Progenitor cell of endocrine pancreas (in vitro differentiated cells): ENCODE data around the gene PLAAT3. TPM values are rescaled to one million over a fixed set of nuclear protein-coding genes. Genes with fewer than 3 reads are reported as not detected.
"Not testable (repeated sequence)": the region's sequence is repeated elsewhere in the genome, so short reads cannot be mapped to it uniquely, and the experiment has no call there.

ENCODE experiments used
- DNase-seq: peaks from one replicate; pipeline ENCODE4 v3.0.0; 2021; ENCODE audit warnings: low spot score; ENCODE audit not compliant: unreplicated experiment
- H3K27ac Mint-ChIP-seq: 2 replicates; pipeline ENCODE4 v1.8.0; 2021; ENCODE audit warnings: mild to moderate bottlenecking, moderate library complexity, mixed read lengths
- H3K27me3 Mint-ChIP-seq: 2 replicates; pipeline ENCODE4 v1.8.0; 2021; ENCODE audit warnings: mixed read lengths
- H3K36me3 Mint-ChIP-seq: 2 replicates; pipeline ENCODE4 v1.8.0; 2022; ENCODE audit warnings: mixed read lengths; ENCODE audit not compliant: insufficient read depth
- H3K4me1 Mint-ChIP-seq: 2 replicates; pipeline ENCODE4 v1.8.0; 2021; ENCODE audit warnings: low read depth, mixed read lengths
- H3K4me3 Mint-ChIP-seq: 2 replicates; pipeline ENCODE4 v1.8.0; 2021; ENCODE audit warnings: low read depth, mild to moderate bottlenecking, moderate library complexity, mixed read lengths
- H3K9me3 Mint-ChIP-seq: 2 replicates; pipeline ENCODE4 v1.8.0; 2021; ENCODE audit warnings: low read depth, mixed read lengths
- total RNA-seq: library from RNA; stranded (reverse); gene quantifications from 2 replicates; pipeline ENCODE4 v1.2.1, GENCODE V29; 2021
- TF ChIP-seq, protein P1 (sequence below): fragments of 200-600 bp; sonication (generic); IDR thresholded peaks from one replicate; pipeline ENCODE4 v1.5.0; 2021; ENCODE audit warnings: antibody characterized with exemption, mild to moderate bottlenecking; ENCODE audit not compliant: unreplicated experiment

PLAAT3 gene
- total RNA-seq, 1 donor from 2014 or later, result 46.3 TPM

DNA sequence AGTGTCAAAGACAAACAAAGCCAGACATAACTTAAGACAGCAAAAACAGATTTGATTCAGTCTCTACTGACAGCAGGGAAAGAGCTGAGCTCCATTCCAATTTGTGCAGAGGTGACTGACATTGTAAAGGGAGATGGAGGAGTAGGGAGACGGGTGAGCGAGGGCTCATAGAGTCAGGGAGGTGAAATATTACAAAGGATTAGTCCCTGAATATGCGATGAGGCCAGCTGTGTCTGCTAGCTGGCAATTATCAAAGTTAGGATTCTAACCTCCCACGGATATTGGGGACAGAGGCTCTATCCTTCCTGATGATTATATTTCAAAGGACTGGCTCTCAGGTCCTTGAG is 59.4 kb downstream of the PLAAT3 start:
- peaks cover 4% of the 10 kb centered on the region for H3K27me3 Mint-ChIP-seq
- H3K9me3 Mint-ChIP-seq, result no peaks in the 10 kb centered on the region
- H3K27ac Mint-ChIP-seq, result no peak overlapping the region

DNA sequence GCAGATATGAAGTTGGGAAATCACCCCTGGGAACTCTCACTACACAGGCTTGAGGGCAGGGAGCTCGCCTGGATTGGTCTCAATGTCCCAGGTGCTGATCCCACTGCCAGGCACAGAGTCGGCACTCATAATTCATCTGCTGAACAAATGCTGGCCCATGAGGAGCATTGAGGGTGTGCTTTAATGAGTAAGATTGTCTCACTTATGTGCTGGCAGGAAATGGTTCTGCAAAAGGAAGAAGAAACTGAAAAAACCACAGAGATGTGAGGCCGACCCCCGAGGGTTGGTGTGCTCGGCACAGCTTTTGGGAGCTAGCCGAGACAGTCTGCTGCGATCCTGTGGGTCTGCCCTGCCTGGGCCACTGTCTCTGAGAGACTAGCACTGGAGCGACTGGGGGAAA is 60.5 kb downstream of the PLAAT3 start:
- Mint-ChIP-seq H3K27ac (peak overlapping the region; percentile 50), H3K4me3 (no peak overlapping the region), H3K27me3 (peaks cover 4% of the 10 kb centered on the region), H3K9me3 (no peaks in the 10 kb centered on the region), H3K36me3 (no peaks in the 10 kb centered on the region), H3K4me1 (peaks cover 10% of the 10 kb centered on the region)
- TF ChIP-seq, protein P1, sequence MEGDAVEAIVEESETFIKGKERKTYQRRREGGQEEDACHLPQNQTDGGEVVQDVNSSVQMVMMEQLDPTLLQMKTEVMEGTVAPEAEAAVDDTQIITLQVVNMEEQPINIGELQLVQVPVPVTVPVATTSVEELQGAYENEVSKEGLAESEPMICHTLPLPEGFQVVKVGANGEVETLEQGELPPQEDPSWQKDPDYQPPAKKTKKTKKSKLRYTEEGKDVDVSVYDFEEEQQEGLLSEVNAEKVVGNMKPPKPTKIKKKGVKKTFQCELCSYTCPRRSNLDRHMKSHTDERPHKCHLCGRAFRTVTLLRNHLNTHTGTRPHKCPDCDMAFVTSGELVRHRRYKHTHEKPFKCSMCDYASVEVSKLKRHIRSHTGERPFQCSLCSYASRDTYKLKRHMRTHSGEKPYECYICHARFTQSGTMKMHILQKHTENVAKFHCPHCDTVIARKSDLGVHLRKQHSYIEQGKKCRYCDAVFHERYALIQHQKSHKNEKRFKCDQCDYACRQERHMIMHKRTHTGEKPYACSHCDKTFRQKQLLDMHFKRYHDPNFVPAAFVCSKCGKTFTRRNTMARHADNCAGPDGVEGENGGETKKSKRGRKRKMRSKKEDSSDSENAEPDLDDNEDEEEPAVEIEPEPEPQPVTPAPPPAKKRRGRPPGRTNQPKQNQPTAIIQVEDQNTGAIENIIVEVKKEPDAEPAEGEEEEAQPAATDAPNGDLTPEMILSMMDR, result no peak
- no peak for DNase-seq

More for the DNA sequence above, 59.4 kb downstream of the PLAAT3 start:
- Mint-ChIP-seq H3K36me3 (no peaks in the 10 kb centered on the region), H3K4me3 (no peak overlapping the region), H3K4me1 (peaks cover 11% of the 10 kb centered on the region)
- TF ChIP-seq, protein P1, result no peak
- no peak for DNase-seq

DNA sequence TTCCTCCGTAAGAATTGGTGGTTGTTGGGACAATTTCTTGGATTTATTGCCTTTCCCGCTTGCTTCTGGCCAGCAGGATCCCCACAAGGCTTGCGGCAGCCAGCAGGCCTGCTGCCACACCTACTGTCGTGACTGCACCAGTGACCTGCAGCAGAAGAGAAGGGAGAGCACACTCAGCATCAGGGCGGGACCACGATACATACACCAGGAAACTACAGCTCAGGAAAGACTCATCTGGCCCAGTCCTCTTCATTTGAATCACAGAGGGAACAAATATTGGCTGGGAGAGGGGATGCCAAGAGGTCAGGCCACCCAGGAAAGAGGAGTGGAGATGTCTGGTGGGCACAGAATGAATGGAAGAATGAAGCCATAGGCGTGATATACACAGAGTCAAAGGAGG is 61.3 kb downstream of the PLAAT3 start:
- no peaks in the 10 kb centered on the region for H3K36me3 Mint-ChIP-seq
- H3K9me3 Mint-ChIP-seq, result no peaks in the 10 kb centered on the region
- TF ChIP-seq, protein P1, result no peak
- DNase-seq, result no peak
- H3K27ac Mint-ChIP-seq, result peak overlapping the region; percentile 22
- H3K27me3 Mint-ChIP-seq, result peaks cover 4% of the 10 kb centered on the region
- H3K4me1 Mint-ChIP-seq, result peaks cover 6% of the 10 kb centered on the region
- no peak overlapping the region for H3K4me3 Mint-ChIP-seq

DNA sequence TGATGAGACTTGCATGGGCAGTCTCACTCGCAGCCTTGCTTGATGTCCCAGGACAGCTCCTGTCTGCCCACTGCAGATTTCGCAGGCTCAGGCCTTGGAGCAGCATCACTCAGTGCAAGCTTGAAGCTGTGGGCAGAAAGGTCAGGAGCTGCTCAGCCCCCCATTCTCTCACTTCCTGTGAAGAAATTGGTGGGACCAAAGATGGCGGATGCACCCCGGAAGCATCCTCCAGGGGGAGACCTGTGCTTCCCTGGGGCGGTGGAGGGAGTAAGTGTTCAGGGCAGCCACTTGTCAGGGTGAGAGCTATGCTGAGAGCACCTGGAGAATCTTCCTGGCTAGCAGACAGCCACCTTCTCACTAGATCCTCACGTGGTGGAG is 62.4 kb downstream of the PLAAT3 start:
- Mint-ChIP-seq H3K4me1 (peaks cover 5% of the 10 kb centered on the region), H3K4me3 (no peak overlapping the region), H3K9me3 (no peaks in the 10 kb centered on the region), H3K27me3 (peaks cover 4% of the 10 kb centered on the region), H3K36me3 (no peaks in the 10 kb centered on the region), H3K27ac (no peak overlapping the region)
- DNase-seq, result no peak
- TF ChIP-seq, protein P1, result no peak

DNA sequence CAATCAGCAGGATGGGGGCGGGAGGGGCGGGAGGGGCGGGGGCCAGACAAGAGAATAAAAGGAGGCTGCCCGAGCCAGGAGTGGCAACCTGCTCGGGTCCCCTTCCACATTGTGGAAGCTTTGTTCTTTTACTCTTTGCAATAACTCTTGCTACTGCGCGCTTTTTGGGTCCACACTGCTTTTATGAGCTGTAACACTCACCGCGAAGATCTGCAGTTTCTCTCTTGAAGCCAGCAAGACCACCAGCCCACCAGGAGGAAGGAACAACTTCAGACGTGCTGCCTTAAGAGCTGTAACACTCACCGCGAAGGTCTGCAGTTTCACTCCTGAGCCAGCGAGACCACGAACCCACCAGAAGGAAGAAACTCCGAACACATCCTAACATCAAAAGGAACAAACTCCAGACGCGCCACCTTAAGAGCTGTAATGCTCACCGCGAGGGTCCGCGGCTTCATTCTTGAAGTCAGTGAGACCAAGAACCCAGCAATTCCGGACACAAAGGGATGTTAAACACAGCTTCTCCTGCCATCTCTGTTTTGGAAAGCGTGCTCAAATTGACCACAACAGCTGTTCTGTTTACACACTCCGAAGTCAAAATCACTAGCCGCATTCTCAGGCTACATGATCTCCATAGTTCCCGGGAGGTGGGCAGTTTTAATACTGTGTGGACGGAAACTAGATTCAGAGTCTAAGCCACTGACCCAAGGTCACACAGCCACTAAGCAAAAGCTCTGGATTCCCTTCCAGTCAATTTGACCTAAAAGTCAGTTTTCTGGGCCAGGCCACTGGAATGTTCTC is 62.9 kb downstream of the PLAAT3 start:
- H3K27me3 Mint-ChIP-seq, result no peaks in the 10 kb centered on the region
- H3K9me3 Mint-ChIP-seq, result no peaks in the 10 kb centered on the region
- TF ChIP-seq, protein P1, result no peak
- no peak overlapping the region for H3K4me3 Mint-ChIP-seq
- DNase-seq, result no peak
- H3K4me1 Mint-ChIP-seq, result peaks cover 1% of the 10 kb centered on the region
- no peaks in the 10 kb centered on the region for H3K36me3 Mint-ChIP-seq
- H3K27ac Mint-ChIP-seq, result no peak overlapping the region

DNA sequence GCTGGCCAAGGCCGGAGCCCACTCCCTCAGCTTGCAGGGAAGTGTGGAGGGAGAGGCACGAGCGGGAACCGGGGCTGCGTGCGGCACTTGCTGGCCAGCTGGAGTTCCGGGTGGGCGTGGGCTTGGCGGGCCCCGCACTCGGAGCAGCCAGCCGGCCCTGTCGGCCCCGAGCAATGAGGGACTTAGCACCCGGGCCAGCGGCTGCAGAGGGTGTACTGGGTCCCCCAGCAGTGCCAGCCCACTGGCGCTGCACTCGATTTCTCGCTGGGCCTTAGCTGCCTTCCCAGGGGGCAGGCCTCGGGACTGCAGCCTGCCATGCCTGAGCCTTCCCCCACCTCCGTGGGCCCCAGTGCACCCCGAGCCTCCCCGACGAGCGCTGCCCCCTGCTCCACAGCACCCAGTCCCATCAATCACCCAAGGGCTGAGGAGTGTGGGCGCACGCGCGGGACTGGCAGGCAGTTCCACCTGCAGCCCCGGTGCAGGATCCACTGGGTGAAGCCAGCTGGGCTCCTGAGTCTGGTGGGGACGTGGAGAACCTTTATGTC is 64.0 kb downstream of the PLAAT3 start:
- not testable (repeated sequence) for H3K27me3 Mint-ChIP-seq, H3K36me3 Mint-ChIP-seq, DNase-seq, H3K4me3 Mint-ChIP-seq, H3K4me1 Mint-ChIP-seq, H3K27ac Mint-ChIP-seq, H3K9me3 Mint-ChIP-seq
